HG03196 (cell line): ENCODE results near the gene NCL.
A peak's percentile ranks its signal among the peaks of the same experiment; 100 is the strongest.
"Not testable (repeated sequence)": the region's sequence is repeated elsewhere in the genome, so short reads cannot be mapped to it uniquely, and the experiment has no call there.

Source experiments
- ATAC-seq: cut with Tn5 transposase; IDR thresholded peaks from one replicate; pipeline ENCODE4 v1.9.1; 2021; ENCODE audit not compliant: unreplicated experiment

The NCL gene

DNA sequence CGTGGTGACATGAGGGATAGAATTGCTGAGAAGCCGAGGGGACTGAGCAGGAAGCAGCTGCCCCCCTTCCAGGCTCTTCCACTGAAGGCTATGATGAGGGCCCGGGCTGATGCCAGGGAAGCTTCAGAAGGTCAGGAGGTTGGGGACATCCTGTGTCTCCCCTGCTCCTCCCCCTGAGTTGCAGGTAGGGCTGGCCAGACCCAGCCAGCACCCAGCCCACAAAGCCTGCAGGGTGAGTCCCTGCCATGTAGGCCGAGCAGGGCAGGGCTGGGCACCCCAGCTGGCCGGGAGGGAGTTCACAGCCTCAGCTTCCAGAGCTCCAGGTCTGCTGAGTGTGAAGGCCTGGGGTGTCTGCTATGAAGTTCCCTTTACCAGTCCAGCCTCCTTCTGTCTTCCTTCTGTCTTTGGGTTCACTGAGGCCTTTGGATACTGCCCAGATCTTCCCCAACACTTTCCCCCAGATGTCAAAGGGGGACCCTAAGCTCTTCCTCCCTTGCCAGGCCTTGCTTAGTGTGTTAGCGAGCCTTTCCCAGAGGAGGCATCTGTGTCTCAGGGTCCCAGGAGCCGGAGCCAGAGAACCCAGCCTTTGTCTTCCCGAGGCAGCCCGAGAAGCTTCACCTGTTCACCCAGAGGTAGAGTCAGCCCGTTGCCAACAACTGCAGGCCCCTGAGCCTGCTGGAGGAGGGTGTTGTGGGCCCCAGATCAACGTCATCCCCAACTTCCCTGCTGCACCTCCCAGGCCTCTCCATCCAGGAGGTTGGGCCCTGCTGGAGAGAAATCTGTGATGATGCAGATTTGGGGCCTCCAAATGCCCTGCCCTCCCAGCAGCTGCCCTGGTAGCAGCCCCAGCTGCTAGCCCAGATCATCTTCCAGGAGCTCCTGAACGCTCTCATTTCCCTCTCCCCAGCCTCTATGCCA is 3.6 kb upstream of the NCL start:
- no peak for ATAC-seq

DNA sequence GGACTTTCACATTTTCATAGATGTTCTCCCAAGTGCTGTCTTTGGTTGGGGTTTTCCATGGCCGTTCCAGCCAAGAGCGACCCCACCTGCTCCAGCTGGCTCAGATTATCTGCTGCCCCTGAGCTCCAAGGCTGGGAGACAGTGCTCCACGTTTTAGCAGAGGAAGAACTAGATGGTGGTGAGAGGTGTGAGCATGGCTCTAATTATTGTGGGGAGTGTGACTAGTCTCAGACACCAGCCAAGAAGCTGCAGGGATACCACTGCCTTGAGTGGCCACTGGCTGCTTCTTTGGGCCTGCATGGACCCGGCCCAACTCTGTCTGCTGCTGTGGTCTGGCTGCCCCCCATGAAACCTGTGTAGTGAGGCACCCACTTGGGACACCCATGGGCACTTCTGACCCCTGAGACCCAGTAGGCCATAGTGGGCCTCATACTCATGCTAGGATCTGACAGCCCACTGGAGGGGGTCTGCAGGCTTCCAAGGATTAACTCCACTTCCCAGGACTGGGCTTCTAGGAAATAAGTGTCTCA is 2.8 kb upstream of the NCL start:
- ATAC-seq, result no peak

DNA sequence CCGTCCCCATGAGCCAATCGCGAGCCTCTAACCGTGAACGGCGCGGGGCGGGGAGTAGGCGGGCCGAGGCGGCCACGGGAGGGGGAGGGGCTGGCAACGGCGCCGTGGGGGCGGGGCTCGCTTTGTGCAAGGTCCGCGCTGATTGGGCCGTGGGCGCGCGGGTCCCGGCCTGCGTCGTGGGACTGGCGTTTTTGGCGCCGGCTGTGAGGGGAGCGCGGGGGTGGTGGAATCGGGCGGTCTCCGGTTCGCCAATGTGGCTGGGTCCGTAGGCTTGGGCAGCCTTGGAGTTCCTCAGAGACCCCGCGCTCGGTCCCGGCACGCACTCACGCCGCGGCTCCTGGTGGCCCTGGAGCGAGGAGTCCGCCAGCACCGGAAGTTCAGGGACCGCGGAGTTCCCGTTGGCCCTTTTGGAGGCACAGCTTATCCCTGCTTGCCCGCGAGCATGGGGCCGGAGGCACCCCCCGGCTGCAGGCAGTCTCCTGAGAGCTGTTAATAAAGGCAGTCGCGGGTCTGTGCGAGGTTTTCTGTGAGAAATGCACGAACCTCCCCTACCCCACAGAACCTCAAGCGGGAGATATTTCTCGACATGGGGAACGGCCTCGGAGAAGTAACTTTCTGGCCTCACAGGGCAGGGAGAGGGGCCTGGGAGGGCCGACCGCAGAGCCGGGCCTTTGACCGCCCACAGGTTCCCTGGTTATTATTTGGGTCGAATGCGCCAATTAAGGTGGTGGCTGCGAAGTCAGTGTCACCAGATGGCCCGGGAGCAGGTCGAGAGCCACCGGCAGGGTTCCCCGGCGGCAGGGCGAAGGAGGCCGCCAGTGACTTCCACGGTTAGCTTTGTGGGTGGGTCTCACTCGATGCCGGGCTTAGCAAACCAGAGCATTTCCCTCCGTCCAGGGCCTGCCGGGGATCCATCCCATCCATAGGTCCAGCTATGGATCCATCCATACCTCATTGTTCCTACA is 574 bp upstream of the NCL start:
- peak; percentile 28 for ATAC-seq

DNA sequence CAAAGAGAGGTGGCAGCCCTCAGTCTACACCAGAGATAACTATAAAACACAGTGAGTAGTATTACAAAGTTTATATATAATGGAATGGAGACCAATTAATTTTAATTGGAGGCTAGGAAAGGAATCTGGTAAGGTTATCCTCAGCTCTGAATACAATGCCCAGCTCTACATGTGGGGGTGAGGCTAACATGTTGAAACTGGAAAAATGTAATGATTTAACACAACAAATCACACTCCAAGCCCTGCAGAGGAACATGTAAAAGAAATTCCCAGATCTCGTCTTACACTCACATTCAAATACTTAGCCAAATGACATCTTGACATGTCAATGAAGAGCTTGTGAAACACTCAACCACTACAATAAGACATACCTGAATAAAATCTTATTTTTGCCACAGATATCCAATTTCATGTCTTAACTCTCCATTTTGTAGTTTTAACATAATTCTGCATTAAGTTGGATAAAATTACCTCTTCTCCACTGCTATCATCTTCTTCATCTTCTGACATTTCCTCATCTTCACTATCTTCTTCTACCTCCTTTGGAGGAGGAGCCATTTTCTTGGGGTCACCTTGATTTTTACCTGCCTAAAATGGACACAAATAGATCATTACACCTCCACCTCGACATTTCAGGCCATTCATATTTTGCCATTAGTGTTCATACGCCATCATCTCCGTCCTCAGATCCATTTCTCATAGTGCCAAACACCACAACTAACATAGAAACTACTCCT is 1.4 kb downstream of the NCL start:
- no peak for ATAC-seq

DNA sequence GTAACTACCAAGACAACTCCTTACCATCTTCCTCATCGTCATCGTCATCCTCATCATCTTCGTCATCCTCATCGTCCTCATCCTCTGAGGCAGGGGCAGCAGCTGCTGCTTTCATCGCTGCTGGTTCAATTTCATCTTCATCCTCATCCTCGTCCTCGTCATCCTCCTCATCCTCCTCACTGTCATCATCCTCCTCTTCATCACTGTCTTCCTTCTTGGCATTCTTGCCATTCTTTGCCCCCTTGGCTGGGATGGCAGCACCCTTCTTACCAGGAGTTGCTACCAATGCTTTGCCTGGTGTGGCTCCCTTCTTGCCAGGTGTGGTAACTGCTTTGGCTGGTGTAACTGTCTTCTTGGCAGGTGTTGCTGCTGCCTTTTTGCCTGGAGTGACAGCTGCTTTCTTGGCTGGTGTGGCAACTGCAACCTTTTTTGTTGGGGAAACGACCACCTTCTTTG is 2.7 kb downstream of the NCL start:
- ATAC-seq, result no peak

DNA sequence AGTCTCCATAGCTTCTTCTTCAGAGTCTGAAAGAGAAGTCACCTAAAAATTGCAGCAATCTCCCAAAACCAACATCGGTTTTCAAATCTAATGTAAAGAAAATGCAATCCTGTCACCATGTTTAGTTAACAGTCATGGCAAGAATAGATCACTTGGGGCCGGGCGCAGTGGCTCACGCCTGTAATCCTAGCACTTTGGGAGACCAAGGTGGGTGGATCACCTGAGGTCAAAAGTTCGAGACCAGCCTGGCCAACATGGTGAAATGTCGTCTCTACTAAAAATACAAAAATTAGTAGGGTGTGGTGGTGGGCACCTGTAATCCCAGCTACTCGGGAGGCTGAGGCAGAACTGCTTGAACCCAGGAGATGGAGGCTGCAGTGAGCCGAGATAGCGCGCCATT is 3.4 kb downstream of the NCL start:
- ATAC-seq, result not testable (repeated sequence)

DNA sequence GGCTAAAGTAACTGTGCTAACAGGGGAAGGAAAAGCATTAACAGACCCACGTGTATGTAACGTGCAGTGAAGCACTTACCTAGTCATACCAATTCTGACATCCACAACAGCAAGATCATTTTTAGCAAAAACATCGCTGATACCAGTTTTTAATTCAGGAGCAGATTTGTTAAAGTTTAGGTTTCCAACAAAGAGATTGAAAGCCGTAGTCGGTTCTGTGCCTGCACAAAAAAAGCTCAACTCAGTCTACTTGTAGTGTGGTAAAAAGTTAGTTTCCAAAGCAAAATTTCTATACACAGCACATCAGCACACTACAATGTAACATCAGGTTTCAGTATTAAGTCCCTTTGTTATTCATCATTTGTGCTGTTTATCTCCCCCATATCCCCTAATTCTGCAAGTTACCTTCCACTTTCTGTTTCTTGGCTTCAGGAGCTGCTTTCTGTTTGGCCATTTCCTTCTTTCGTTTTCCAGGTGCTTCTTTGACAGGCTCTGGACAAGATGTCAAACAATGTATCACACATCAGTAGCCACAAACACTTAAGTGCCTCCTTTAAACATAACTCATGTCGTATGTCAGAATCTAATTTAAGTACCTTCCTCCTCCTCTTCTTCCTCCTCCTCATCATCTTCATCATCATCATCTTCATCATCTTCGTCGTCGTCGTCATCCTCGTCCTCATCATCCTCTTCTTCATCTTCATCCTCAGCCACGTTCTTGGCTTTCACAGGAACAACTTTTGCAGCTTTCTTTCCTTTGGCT is 4.0 kb downstream of the NCL start:
- ATAC-seq, result no peak

DNA sequence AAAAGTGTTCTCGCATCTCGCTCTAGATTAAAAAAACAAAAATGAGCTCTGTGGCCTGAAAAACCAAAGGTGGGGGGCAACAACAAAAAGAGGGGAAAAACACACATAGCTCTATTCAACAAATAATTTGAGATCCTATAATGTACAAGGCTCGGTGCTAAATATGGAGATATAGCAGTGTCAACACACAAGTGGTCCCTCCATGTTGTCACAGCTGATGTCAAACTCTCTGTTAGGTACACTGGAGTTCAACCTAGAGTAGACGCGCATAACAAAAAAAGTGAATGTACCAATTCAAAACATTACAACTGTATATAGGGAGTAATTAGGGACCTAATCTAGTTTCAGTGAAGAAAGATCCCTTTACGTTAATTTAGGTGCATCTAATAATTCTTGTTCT is 5.9 kb downstream of the NCL start:
- ATAC-seq, result no peak

DNA sequence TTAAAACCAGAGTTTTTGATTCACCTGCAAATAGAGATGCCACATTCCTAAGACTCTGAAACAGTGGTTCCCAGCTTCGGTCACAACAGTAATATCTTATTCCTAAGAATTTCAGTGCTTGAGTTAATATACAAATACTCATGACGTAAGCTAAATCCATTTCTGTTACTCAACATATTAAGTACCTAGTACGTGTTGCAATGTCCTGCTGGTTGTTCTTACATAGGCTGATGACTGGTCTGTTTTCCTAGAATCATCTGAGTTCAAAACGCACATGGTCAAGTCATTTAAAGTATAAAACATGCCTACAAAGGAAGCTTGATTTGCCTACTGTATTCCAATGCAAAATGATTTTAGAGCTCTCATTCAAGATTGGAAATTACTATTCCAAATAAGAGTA is 7.2 kb downstream of the NCL start:
- ATAC-seq, result no peak

DNA sequence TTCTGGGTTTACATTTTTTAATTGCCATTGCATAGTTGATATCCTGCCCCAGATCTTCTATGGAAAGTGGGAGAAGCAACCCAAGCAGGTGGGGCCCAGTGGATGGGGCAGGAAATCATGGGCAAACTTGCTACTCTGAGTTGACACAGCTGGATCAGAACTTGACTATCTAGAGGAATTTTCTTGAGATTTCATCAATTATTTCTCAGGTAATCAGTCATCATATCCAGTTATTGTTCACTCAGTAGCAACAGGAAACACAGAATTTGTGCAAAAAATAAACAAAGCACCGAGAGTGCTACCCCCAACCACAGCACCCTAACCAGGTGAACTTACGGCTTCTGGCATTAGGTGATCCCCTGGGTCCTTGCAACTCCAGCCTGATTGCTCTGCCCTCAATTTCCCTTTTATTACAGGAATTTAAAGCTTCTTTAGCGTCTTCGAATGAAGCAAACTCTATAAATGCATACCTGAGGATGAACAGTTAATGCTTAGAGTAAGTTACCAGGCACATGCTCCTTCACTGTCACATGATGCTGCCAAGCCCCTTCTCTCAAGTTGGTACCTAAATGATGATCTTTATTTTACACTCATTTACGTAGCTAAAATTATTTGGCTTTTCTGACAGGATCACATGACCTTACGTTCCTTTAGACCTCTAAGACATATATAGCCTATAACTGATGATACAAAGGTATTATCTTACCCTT is 7.8 kb downstream of the NCL start:
- ATAC-seq, result no peak

DNA sequence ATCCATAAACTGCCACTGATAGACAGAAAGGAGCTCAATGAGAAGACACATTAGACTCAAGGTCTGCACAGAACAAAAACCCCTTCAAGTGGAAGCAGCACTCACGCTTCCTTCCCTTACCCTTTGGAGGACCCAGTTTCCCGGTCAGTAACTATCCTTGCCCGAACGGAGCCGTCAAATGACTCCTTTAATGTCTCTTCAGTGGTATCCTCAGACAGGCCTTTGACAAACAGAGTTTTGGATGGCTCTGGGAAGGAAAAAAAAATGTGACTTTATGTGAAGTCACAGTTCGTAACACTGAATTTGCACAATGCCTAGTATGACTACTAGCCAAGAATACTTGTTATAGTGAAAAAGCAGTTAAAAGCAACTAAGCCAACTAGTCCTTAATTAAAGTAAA is 8.4 kb downstream of the NCL start:
- no peak for ATAC-seq

DNA sequence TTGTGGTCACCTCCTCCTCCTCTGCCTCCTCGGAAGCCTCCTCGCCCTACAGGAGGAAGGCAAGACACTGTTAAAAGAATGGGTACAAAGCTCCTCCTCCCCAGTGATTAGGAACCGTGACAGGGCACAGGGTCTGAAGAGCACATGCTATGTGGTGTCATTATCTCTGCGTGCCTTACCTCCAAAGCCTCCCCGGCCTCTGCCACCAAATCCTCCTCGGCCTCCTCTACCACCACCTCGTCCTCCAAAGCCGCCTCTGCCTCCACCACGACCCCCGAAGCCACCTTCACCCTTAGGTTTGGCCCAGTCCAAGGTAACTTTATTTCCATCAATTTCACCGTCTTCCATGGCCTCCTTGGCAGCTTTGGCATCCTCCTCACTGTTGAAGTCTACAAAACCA is 9.1 kb downstream of the NCL start:
- ATAC-seq, result no peak

DNA sequence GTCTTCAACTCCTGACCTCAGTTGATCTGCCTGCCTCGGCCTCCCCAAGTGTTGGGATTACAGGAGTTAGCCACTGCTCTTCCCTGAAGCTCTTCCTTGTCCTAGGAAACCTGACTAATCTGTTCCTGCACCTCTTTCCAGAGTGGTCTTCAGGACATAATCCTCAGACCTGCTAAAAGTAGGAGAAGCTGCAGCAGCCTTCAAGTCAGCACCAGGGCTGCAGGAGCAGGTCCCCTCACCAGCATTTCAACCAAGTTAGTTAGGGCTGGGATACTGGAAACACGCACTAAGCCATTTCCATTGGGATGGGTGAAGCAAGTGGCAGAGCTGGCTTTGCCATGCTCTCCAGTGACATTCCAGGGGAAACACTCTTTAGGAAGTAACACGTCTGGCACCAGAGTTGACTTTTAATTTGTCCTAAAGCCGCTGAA is 9.9 kb downstream of the NCL start:
- no peak for ATAC-seq

DNA sequence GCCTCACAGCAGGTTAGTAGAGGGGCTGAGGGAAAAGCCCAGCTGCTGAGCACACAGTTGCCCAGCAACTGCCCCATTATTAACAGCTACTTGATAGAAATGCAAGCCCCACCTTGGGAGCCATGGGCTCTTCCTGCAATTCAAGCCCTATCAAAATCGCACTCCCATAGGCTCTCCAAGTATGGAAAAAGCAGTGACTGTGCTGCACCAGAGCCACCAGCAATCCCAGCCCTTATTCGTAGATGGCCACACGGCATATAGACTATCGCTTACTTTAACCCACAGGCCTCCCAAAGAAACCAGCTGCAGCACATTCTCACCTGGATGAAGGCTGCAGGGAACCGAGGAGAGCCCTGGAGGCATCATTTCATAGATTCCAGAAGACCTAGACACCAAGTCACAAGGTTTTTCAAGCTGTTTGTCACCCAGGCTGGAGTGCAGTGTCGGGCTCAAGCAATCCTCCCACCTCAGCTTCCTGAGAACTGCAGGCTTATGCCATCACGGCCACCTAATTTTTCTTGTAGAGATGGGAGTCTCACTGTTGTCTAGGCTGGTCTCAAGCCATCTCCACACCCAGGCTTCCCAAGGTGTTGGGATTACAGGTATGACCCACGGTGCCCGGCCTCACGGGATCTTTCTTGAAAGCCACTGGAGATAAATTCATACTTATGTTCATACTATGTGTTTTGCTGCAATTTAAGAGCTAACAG is 11.3 kb downstream of the NCL start:
- ATAC-seq, result no peak

DNA sequence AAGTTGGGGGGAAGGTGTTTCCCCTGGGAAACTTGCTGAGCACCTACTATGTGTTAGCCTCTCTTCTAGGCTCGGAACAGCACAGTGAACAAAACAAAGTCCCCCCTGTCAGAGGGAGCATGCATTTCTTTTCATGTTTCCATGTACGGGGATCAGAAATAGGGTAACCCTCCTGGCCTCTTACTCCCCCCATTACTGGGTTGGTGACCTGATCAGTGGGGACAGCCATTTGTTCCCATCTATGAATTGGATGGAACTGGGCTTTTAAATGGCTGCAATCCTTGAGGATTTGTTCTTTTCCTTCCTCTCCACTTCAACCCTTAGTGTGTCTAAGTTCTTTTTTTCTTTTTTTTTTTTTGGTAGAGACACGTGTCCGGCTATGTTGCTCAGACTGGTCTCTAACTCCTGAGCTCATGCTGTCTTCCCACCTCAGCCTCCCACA is 13.7 kb downstream of the NCL start:
- ATAC-seq, result no peak

DNA sequence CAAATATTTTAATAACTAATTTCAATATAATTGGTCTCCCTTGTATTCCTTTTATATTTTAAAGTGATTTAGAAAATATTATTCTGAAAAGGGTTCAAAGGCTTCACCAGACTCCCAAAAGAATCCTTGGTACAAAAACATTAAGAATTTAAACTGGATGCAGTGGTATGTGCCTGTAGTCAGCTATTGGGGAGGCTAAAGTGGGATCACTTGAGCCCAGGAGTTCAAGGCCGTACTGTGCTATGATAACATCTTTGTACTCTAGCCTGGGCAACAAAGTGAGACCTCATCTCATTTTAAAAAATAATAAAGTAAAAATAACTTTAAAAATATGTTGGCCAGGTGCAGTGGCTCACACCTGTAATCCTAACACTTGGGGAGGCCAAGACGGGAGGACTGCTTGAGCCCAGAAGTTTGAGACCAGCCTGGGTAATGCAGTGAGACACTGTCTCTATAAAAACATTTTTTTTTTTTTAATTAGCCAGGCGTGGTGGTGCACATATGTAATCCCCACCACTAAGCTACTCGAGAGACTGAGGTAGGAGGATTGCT is 14.7 kb downstream of the NCL start:
- ATAC-seq, result no peak

DNA sequence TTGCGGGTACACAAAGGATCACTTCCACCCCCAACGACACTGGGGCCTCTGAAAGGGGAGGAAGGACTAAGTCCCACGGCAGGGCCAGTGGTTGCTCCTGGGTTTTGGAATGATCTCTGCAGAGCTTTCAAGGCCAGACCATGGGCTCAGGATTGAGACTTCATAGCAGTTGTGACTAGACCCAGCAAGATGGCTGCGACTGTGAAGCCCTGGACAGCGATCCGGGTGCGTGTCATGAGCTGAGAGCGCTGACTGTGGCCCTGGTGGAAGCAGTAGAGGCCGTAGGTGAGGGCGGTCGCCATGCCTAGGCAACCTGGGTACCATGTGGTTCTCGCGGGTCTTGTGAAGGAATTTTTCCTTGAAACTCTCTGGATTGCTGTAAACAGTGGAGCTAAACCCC is 27.3 kb downstream of the NCL start:
- ATAC-seq, result no peak

DNA sequence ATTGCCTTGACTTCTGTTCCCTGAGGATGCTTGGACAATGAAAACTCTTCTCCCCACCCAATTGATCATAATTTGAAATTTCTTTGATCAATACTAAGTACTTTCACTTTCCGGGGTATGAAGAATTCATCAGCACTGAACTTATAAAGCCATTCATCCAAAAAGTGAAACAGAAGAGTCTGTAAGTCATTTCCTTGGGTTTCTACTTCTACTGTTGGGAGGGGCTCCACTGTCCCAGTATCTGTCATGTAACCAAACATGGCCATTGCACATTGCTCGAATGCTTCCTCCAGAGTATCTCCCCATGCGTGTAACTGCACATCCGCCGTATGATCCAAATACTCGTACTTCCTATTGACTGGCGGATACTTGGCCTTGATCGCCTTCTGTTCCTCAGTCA is 30.3 kb downstream of the NCL start:
- ATAC-seq, result no peak
